Transverse colon (tissue), 4 donors: ENCODE measurements around the gene CMPK1. TPM values are rescaled to one million over a fixed set of nuclear protein-coding genes. Genes with fewer than 3 reads are reported as not detected.

Experiments
- DNase-seq: peaks from one replicate; pipeline ENCODE4 v3.0.0-alpha.2; 2019
- H3K27ac ChIP-seq, 4 donors: fragments of 200-600 bp; sonication (generic); 2 replicates each; pipeline ENCODE4 v1.5.1; 2016 to 2018; ENCODE audit warnings: inconsistent platforms in 4 of 4
- H3K27me3 ChIP-seq: fragments of 200-600 bp; sonication (generic); 2 replicates; pipeline ENCODE4 v1.5.1; 2017; ENCODE audit warnings: inconsistent platforms
- H3K36me3 ChIP-seq, 4 donors: fragments of 200-600 bp; sonication (generic); 2 replicates each; pipeline ENCODE4 v1.5.1; 2017 to 2019; ENCODE audit warnings: inconsistent platforms in 4 of 4
- H3K4me1 ChIP-seq, 4 donors: fragments of 200-600 bp; sonication (generic); 2 replicates each; pipeline ENCODE4 v1.5.1; 2017 to 2020; ENCODE audit warnings: inconsistent platforms in 4 of 4
- H3K4me3 ChIP-seq, 4 donors: fragments of 200-600 bp; sonication (generic); 1 replicate in 1 of 4; 2 replicates in 3 of 4; pipeline versions ENCODE4 v1.5.1 to v1.6.1; 2017 to 2019; ENCODE audit warnings: inconsistent platforms in 4 of 4
- H3K9me3 ChIP-seq, 2 donors: fragments of 200-600 bp; sonication (generic); 2 replicates each; pipeline ENCODE4 v1.5.1; 2017 to 2019; ENCODE audit warnings: inconsistent platforms in 2 of 2
- EP300 ChIP-seq: sonication (generic); formaldehyde crosslinking; IDR thresholded peaks from one replicate; pipeline ENCODE4 v1.6.1; 2017; ENCODE audit warnings: antibody characterized with exemption, low read depth
- POLR2A ChIP-seq: fragments of 450-650 bp; IDR thresholded peaks from one replicate; pipeline ENCODE4 v1.6.1; 2016; ENCODE audit warnings: antibody characterized with exemption, mild to moderate bottlenecking, moderate library complexity
- POLR2AphosphoS5 ChIP-seq, 3 donors: sonication (generic); formaldehyde crosslinking; IDR thresholded peaks; one replicate each; pipeline ENCODE4 v1.6.1; 2016; ENCODE audit warnings: antibody characterized with exemption in 3 of 3
- WGBS, 2 donors: methylation state at CpG; one replicate each; pipeline ENCODE4 v1.1.5; 2018; ENCODE audit warnings: low coverage in 1 of 2; 5-methylcytosine and 5-hydroxymethylcytosine counted together
- in situ Hi-C, 4 donors: fragments of 200-750 bp; cut with MboI; loops; one replicate each; pipeline versions ENCODE4 v1.15.0 to v1.15.1; 2017; ENCODE audit warnings: low sequenced_read_pairs in 3 of 4, low pct_ligation_motif_present in 1 of 4, low pct_unique_long_range_greater_than_20kb in 1 of 4
- intact Hi-C: fragments of 100-400 bp; cut with DNase I; formaldehyde crosslinking; loops from one replicate; pipeline ENCODE4 v1.15.1; 2023; ENCODE audit warnings: low total_unique reads
- total RNA-seq, 4 donors: library from RNA; depleted of rRNA; stranded (reverse); fragments of >200 nt; gene quantifications; one replicate each; pipeline ENCODE4 v1.1.0, GENCODE V29; 2016
- TF ChIP-seq, protein P1 (sequence below), 5 experiments: fragments of 200-600 bp in 3 of 5; fragments of 450-650 bp in 2 of 5; sonication (generic) in 3 of 5; IDR thresholded peaks; 1 replicate in 2 of 5; 2 replicates in 3 of 5; pipeline ENCODE4 v1.5.1; 2016 to 2017; ENCODE audit warnings: antibody characterized with exemption in 5 of 5, inconsistent platforms in 3 of 5, mild to moderate bottlenecking in 2 of 5, moderate library complexity in 1 of 5

CMPK1 gene
- total RNA-seq, 4 donors from 2014 or later, result 71.6 to 162 (median 109) TPM

DNA sequence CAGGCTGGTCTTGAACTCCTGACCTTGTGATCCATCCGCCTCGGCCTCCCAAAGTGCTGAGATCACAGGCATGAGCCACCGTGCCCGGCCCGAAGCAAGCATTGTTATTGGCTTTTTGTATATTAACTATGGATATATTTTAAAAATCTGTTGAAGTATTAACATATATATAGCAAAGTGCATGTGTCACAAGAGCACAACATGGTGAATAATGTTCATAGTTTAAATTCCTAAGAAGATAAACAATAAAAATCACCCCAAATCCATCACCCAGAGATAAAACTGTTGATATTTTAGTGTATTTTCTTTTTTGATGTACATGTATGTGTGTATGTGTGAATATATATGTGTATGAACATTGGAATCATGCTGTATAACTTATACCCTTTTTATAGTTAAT is 73.4 kb downstream of the CMPK1 start:
- TF ChIP-seq EP300 (no peak), POLR2A (no peak), POLR2AphosphoS5 (IDR thresholded peaks at IDR 0.05) (no peak)
- TF ChIP-seq, protein P1, sequence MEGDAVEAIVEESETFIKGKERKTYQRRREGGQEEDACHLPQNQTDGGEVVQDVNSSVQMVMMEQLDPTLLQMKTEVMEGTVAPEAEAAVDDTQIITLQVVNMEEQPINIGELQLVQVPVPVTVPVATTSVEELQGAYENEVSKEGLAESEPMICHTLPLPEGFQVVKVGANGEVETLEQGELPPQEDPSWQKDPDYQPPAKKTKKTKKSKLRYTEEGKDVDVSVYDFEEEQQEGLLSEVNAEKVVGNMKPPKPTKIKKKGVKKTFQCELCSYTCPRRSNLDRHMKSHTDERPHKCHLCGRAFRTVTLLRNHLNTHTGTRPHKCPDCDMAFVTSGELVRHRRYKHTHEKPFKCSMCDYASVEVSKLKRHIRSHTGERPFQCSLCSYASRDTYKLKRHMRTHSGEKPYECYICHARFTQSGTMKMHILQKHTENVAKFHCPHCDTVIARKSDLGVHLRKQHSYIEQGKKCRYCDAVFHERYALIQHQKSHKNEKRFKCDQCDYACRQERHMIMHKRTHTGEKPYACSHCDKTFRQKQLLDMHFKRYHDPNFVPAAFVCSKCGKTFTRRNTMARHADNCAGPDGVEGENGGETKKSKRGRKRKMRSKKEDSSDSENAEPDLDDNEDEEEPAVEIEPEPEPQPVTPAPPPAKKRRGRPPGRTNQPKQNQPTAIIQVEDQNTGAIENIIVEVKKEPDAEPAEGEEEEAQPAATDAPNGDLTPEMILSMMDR (IDR thresholded peaks at IDR 0.05), result no peak
- no peaks in the 10 kb centered on the region for H3K27me3 ChIP-seq
- H3K4me3 ChIP-seq, result no peak overlapping the region
- in situ Hi-C loops (loop anchor here in 2 of 4 donors (25.0 kb wide), 1 partner anchor 220 kb away; the partner anchor contains the start of gene PDZK1IP1 (in 2 of the 2)), intact Hi-C loops (no loop called here)
- H3K4me1 ChIP-seq, result no peaks in the 10 kb centered on the region
- H3K36me3 ChIP-seq, result no peaks in the 10 kb centered on the region
- no peak overlapping the region for H3K27ac ChIP-seq
- 95% methylated on average over 5 of the region's 5 CpGs; no CpG with 5 or more reads in 1 of the 2 donors for WGBS, 2 donors
- H3K9me3 ChIP-seq, result no peaks in the 10 kb centered on the region
- DNase-seq, result no peak

DNA sequence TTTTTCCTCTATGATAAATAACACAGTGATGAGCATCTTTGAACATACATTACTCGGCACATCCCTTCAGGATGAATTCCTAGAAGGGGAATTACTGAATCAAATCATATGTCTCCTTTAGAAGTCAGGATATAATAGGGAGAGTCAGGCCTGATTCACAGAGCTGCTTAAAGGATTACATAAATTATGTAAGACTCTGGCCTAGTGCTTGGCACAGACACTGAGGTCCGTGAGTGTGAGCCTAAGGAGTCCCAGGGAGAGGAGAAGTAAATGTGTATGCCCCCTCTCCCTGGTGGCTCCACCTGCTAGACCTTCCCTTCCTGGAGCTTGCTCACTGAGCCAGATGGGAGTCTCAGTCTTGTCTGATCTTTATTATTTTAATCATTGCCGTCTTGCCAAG is 73.9 kb downstream of the CMPK1 start:
- in situ Hi-C loops (loop anchor here in 2 of 4 donors (25.0 kb wide), 1 partner anchor 220 kb away; the partner anchor contains the start of gene PDZK1IP1 (in 2 of the 2)), intact Hi-C loops (no loop called here)
- H3K36me3 ChIP-seq, result no peaks in the 10 kb centered on the region
- 83 to 86% methylated on average over 1 to 3 of the region's 3 CpGs for WGBS, 2 donors
- no peak for DNase-seq
- H3K27ac ChIP-seq, result no peak overlapping the region
- H3K4me1 ChIP-seq, result no peaks in the 10 kb centered on the region
- H3K4me3 ChIP-seq, result no peak overlapping the region
- TF ChIP-seq, protein P1 (IDR thresholded peaks at IDR 0.05), result no peak
- no peak for TF ChIP-seq POLR2A
- no peak for TF ChIP-seq POLR2AphosphoS5 (IDR thresholded peaks at IDR 0.05)
- TF ChIP-seq EP300, result no peak
- no peaks in the 10 kb centered on the region for H3K9me3 ChIP-seq
- H3K27me3 ChIP-seq, result no peaks in the 10 kb centered on the region

DNA sequence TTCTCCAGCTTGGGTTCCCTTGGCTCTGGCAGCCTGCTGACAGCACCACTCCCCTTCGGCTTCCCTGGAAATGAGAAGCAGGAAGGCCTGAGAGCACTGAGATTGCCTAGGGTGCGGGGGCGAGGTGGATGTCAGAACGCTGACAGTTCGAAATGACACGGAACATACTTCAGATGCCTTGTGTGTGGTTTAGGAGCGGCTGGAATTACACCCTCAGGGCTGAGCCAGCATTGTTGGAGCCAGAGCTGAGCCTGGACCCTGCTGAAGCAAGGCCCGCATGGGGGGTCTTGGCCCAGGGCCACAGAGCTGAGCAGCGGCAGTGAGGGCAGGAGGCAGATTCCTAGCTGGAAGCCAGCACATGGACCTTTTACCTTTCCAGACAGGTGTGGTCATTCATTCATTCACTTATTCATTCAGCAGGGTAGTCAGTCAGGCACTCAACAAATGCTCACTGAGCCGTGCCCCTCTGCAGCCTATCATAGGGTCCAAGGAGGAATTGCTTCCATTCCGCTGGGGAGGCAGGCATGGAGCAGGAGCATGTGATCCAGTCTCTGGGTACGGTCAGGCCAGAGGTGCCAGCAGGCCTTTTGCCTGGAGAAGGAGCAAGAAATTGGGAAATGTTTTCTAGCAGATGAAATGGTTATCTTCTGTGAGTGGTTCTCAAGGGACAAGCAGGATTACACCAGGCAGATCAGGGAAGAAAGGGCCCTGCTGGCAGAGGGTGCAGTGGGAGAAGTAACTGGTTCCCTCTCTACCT is 75.9 kb downstream of the CMPK1 start:
- in situ Hi-C loops, result loop anchor here in 2 of 4 donors (25.0 kb wide), 1 partner anchor 222 kb away; the partner anchor contains the start of gene PDZK1IP1 (in 2 of the 2)
- WGBS, 2 donors, result 76 to 78% methylated on average over 2 to 12 of the region's 12 CpGs
- H3K27me3 ChIP-seq, result no peaks in the 10 kb centered on the region

DNA sequence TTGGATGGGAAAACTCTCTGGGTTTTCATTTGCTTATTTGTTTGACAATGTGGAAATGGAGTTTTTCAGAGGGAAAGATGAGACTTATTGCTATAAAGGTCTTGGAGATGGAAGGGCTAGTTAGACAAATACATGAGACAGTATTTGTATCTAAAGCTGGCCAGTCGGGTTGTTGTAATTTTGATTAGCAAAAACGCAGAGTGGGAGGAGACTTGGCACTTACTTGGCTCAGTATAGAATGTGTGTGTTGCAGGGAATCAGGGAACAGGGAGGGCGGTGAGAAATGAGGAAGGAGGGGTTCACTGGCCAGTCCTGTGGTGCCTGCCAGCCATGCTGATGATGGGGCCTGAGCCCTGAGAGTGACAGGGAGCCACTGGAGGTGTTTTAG is 76.5 kb downstream of the CMPK1 start:
- no peak for DNase-seq

More for the DNA sequence above, 75.9 kb downstream of the CMPK1 start:
- intact Hi-C loops, result no loop called here
- no peak overlapping the region for H3K27ac ChIP-seq
- DNase-seq, result no peak
- no peaks in the 10 kb centered on the region for H3K4me1 ChIP-seq
- H3K9me3 ChIP-seq, result no peaks in the 10 kb centered on the region
- H3K36me3 ChIP-seq, result no peaks in the 10 kb centered on the region
- H3K4me3 ChIP-seq, result no peak overlapping the region
- no peak for TF ChIP-seq EP300
- TF ChIP-seq POLR2AphosphoS5 (IDR thresholded peaks at IDR 0.05), result no peak
- TF ChIP-seq POLR2A, result no peak

More for the DNA sequence above, 76.5 kb downstream of the CMPK1 start:
- Histone ChIP-seq H3K4me1 (no peaks in the 10 kb centered on the region), H3K27me3 (peaks cover 5% of the 10 kb centered on the region), H3K27ac (no peak overlapping the region), H3K36me3 (no peaks in the 10 kb centered on the region), H3K9me3 (no peaks in the 10 kb centered on the region), H3K4me3 (no peak overlapping the region)
- WGBS, 2 donors, result 41 to 71% methylated on average over 3 of the region's 3 CpGs
- TF ChIP-seq, protein P1 (IDR thresholded peaks at IDR 0.05), result no peak
- TF ChIP-seq POLR2AphosphoS5 (IDR thresholded peaks at IDR 0.05) (no peak), POLR2A (no peak), EP300 (no peak)
- intact Hi-C loops, result no loop called here
- in situ Hi-C loops, result loop anchor here in 2 of 4 donors (25.0 kb wide), 1 partner anchor 223 kb away; the partner anchor contains the start of gene PDZK1IP1 (in 2 of the 2)
